Fibroblast of lung (primary cell): Measurements from ENCODE around the gene COLEC11.

ENCODE experiments used
- EZH2 ChIP-seq: IDR thresholded peaks from 2 replicates; pipeline ENCODE4 v1.5.1; 2012; ENCODE audit warnings: low read length, control low read depth, mild to moderate bottlenecking; ENCODE audit errors: missing control alignments
- TF ChIP-seq, protein P1 (sequence below), 2 donors: IDR thresholded peaks in 1 of 2; conservative IDR thresholded peaks in 1 of 2; 1 replicate in 1 of 2; 2 replicates in 1 of 2; pipeline ENCODE4 v1.5.1; 2011 to 2012; ENCODE audit warnings: low read length in 2 of 2, control low read depth in 1 of 2, inconsistent platforms in 1 of 2, low read depth in 1 of 2, mild to moderate bottlenecking in 1 of 2

DNA sequence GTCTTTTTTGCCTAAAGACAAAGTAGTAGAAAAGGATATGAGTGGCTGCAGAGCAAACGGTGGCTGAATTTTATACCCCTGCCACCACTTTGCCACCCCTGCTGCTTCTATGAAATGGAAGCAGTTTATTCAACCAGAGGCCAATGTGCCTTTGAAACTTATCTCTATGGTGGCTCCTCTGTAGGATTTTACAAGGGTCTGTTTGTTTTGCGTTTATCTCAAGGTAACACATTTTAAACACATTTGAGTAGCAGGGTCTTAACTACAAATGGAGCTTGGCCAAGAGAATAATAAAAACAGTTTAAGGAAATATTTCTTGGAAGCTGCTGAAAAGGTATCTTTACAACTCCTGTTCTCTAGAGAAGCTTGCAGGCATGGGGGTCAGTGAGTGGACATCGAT lies 69.2 kb downstream of the COLEC11 start:
- TF ChIP-seq, protein P1, sequence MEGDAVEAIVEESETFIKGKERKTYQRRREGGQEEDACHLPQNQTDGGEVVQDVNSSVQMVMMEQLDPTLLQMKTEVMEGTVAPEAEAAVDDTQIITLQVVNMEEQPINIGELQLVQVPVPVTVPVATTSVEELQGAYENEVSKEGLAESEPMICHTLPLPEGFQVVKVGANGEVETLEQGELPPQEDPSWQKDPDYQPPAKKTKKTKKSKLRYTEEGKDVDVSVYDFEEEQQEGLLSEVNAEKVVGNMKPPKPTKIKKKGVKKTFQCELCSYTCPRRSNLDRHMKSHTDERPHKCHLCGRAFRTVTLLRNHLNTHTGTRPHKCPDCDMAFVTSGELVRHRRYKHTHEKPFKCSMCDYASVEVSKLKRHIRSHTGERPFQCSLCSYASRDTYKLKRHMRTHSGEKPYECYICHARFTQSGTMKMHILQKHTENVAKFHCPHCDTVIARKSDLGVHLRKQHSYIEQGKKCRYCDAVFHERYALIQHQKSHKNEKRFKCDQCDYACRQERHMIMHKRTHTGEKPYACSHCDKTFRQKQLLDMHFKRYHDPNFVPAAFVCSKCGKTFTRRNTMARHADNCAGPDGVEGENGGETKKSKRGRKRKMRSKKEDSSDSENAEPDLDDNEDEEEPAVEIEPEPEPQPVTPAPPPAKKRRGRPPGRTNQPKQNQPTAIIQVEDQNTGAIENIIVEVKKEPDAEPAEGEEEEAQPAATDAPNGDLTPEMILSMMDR (conservative IDR thresholded peaks at IDR 0.05 in 1 of 2, IDR thresholded peaks at IDR 0.05 in 1 of 2; ENCODE audit: low read depth in 1 of 2, low read length in 2 of 2) = no peak
- no peak for TF ChIP-seq EZH2
